Pulmonary artery endothelial cell (primary cell): ENCODE results near the gene P2RY8. TPM values are rescaled to one million over a fixed set of nuclear protein-coding genes. Genes with fewer than 3 reads are reported as not detected.
"Not testable (repeated sequence)": the region's sequence is repeated elsewhere in the genome, so short reads cannot be mapped to it uniquely, and the experiment has no call there.

Experiments
- DNase-seq: peaks from one replicate; pipeline ENCODE4 v3.0.0-alpha.2; 2011; ENCODE audit warnings: low read depth, low spot score
- total RNA-seq: library from RNA; depleted of rRNA; stranded (reverse); fragments of >200 nt; gene quantifications from 2 replicates; pipeline ENCODE4 v1.2.3, GENCODE V29; 2014

The P2RY8 gene
- total RNA-seq, 1 donor from 2014 or later = not detected

DNA sequence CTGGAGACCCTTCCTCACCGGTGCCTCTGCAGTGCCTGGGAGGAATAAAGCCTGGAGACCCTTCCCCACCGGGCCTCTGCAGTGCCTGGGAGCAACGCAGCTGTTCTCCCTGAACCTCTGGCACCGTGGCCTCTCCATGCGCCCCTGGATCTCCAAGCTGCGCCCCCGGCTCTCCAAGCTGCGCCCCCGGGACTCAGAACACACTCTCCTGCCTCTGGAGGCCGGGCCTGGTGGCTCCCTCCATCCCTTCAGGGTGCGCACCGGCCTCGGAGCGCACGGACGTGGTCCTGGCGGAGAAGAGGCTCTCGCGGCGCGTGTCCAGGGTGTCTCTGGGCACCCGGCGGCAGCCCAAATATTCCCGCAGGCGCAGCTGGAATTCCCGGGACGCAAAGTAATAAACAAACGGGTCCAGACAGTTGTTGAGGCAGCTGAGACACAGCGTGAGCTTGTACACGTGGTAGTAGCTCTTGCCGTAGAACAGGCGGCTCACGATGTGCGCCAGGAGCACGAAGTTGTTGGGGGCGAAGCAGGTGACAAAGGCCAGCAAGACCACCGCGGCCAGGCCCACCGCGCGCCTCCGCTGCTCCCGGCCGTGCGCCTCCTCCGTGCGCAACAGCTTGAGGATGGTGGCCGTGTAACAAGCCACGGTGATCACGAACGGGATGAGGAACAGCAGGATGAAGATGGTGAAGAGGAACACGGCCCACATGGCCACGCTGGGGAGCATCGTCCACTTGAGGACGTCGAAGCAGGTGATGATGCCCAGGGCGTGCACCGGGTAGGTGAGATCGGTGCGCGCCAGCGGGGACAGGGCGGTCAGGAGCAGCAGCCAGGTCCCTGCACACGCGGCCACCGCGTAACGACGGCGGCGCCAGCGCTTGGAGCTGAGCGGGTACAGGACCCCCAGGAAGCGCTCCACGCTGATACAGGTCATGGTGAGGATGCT lies 71.4 kb downstream of the P2RY8 start:
- DNase-seq = no peak

DNA sequence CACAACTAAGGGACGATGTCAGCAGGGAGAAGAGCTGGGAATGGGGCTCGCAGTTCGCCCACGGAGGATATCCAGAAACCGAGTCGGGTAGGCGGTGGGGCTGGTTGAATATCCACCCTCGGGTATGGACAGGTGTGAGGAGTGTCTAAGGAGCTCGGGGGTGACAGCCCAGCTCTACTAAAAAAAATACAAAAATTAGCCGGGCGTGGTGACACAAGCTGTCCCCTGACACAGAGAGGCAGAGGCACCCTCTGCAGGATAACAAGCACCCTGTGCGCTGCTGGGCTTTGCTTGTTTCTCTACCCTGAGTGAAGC lies 72.1 kb downstream of the P2RY8 start:
- no peak for DNase-seq

DNA sequence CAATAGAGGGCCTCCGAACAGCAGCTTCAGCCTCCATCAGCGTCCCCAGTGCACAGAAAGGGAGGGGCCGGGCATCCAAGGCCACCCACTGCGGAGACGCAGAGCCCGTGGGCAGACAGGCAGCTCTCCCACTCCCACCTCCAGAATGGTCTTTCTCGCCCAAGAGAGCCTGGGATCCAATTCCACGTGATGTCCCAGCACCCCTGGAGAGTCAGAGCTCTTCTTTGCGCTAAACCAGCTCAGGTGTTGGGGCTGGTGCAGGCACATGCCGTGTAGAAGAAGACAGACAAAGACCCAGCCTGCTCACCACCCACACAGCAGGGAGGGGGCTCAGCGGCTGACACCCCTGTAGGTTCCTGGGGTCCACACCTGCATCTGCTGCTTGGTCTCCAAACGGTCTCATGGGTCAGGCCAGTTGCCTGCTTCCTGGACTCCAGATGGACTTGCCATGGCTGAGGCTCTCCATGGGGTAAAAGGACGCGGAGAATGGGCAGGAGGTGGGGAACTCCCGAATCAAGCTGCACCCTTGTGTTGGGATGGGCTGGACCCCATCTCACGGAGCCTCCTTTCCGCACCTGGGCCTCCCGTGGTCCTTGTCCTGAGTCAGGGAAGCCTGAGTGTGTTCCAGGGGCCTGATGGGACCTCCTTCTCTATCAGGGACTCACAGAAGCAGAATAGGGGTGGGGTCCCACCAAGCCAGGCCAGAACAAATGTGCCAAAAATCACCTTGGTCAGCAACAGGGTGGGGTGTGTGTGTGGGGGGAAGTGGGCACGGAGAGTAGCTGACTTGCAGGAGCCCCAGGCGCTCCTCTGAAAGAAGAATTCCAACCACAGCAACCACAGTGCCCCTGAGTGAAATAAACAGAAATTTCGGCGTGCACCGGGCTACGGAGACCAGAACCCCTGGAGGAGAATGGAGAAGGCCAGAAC lies 72.7 kb downstream of the P2RY8 start:
- no peak for DNase-seq

DNA sequence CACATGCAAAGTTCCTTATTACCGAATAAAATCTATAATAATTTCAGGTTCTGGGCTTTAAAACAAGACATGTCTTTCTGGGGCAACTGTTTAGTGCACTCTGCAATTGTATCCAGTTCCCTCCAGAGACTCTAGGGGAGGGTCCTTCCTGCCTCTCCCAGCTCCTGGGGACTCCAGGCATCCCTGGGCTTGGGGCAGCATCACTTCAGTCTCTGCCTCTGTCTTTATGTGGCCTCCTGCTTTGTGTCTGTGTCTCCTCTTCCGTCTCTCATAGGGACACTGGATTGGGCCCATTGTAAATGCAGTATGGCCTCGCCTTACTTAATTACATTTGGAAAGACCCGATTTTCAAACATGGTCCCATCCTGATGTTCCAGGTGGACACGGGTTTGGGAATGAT lies 73.4 kb downstream of the P2RY8 start:
- DNase-seq = no peak

DNA sequence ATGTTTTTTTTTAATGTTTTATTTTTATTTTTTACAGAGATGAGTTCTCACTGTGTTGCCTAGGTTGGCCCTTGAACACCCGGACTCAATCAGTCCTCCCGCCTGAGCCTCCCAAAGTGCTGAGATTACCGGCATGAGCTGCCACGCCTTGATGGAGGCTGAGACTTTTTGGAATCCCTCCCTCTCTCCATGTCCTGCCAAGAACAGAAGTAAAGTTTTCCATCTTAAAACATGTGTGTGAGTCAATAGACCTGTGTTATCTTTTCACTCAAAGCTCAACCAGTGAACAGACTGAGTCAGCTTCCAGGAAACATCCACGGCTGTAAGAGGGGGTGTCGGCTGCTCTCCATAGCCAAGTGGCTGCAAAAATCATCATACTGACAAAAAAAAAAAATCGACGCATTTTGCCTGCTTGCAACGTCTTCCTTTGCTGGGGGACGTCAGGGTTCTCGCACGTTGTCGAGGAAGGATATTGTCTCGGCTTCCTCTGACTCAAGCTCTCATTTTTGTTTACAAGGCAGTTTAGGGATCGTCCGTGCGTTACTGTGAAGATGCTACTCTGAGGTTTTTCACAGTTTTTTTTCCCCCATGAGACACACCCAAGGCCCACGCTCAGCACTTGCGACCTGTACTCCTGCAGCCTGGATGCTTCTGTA lies 74.3 kb downstream of the P2RY8 start:
- DNase-seq = peak; percentile 60

DNA sequence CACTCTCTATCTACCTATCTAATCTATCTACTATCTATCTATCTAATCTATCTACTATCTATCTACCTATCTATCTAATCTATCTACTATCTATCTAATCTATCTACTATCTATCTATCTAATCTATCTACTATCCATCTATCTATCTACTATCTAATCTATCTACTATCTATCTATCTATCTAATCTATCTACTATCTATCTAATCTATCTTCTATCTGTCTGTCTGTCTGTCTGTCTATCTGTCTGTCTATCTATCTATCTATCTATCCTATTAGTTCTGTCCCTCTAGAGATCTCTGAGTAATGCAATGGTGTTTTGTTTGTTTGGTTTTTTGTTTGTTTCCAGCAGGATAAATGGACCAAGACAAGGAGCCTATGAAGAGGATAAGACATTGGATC lies 74.9 kb downstream of the P2RY8 start:
- DNase-seq = no peak

DNA sequence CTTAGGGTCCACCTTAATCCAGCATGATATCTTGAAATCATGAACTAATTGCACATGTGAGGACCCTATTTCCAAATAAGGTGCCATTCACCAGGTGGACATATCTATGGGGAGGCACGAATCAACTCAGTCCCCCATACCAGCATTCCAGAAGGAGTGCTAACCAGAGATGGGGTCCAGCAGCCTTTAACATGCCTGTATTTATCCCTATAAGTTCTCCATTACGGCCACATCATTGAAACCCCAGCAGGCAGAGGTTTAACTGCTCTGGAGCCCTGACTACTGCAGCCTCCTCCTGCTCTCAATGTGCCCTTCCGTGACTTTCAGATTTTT lies 81.1 kb downstream of the P2RY8 start:
- DNase-seq = no peak

DNA sequence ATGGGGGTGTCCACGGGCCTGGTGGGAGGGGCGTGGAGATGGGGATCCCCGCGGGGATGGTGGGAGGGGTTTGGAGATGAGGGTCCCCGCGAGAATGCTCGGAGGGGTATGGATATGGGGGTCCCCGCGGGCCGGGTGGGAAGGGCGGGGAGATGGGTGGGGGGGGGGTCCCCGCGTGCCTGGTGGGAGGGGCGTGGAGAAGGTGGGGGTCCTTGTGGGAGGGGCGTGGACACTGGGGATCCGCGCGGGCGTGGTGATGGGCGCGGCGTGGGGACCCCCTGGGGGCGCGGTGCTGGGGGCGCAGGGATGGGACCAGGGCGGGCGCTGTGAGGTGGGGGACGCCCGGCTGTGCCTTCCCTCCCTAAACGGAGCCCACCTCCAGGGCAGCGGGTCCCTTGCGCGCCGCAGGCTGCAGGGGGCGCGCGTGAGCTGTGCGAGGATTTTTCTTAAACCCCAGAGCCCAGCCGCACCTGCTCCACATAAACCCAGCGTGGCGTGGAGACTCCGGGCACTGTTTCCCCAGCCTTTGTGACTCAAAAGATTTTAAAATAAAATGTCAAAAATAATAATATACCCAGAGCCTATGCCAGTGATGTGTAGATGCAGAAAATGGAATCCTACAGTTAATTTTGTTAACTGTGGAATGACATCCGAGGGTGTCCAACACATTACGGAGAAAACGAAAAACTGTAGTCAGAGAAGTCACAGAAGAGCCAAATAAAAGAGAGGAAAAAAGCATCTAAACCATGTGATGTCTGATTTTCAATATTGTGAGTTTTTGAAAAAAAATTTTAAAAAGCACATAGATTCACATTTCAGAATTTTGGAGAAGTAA lies 82.8 kb downstream of the P2RY8 start:
- DNase-seq = peak; percentile 24

DNA sequence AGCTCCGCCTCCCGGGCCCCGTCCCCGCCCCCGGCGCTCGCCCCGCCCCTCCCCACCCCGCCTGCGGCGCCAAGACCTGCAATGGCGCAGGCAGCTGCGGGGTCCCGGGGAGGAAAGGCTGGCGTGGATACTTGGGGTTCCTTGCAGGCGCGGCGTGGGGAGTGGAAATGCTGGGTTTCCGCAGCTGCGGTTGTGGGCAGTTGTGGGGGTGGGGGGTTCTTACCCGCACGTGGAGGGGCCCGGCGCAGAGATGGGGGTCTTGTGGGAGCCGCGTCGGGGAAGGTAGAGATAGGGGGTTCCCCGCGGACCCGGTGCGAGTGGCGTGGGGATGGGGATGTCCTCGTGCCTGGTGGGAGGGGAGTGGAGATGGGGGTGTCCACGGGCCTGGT lies 83.6 kb downstream of the P2RY8 start:
- DNase-seq = no peak

DNA sequence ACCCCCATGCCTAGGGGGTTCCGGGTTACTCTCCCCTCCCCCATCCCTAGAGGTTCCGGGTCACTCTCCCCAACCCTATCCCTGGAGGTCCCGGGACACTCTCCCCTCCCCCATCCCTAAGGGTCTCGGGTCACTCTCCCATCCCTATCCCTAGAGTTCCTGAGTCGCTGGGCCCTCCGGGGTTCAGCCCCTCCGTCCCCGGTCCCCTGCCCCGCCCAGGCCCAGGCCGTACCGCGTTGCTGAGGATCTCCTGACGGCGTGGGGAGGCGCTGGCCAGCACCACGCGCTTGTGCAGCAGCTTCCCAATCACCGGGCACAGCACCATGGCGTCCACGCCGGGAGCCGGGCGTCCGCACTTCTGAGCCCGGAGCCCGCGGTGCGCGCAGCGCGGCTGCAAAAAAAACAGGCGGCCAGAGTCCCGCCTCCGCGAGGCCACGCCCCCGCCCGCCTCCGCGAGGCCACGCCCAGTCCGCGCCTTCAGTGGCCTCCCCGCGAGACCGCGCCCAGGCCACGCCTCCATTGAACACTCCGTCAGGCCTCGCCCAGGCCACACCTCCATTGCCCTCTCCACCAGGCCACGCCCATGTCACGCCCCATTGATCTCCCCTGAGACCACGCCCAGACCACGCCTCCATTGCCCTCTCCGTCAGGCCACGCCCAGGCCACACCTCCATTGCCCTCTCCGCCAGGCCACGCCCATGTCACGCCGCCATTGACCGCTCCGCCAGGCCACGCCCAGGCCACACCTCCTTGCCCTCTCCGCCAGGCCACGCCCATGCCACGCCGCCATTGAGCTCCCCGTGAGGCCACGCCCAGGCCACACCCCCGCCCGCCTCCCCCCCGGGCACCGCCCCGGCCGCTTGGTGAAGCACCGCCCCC lies 84.2 kb downstream of the P2RY8 start, which contains the start of gene ASMTL:
Gene ASMTL, minus strand, starts transcription at position 394 of the 879 bp plus-strand sequence. Its CDS starts 69 bp downstream, at position 325.
- DNase-seq = peak; percentile 94

DNA sequence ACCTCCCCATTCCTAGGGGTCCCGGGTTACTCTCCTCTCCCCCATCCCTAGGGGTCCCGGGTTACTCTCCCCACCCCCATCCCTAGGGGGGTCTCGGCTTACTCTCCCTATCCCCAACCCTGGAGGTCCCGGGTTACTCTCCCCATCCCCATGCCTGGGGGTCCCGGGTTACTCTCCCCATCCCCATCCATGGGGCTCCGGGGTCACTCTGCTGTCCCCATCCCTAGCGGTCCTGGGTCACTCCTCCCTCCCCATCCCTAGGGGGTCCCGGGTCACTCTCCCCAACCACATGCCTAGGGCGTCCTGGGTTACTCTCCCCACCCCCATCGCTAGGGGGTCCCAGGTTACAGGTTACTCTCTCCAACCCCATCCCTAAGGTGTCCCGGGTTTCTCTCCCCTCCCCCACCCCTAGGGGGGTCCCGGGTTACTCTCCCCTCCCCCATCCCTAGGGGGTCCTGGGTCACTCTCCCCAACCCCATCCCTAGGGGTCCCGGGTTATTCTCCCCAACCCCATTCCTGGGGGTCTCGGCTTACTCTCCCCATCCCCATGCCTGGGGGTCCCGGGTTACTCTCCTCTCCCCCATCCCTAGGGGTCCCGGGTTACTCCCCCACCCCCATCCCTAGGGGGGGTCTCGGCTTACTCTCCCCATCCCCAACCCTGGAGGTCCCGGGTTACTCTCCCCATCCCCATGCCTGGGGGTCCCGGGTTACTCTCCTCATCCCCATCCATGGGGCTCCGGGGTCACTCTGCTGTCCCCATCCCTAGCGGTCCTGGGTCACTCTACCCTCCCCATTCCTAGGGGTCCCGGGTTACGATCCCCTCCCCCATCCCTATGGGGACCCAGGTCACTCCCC lies 85.1 kb downstream of the P2RY8 start:
- DNase-seq = no peak

DNA sequence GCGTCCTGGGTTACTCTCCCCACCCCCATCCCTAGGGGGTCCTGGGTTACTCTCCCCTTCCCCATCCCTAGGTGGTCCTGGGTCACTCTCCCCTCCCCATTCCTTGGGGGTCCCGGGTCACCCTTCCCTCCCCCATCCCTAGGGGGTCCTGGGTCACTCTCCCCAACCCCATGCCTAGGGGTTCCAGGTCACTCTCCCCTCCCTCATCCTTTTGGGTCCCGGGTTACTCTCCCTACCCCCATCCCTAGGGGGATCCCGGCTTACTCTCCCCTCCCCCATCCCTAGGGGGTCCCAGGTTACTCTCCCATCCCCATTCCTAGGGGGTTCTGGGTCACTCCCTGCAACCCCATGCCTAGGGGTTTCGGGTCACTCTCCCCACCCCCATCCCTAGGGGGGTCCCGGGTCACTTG lies 85.7 kb downstream of the P2RY8 start:
- DNase-seq = no peak

DNA sequence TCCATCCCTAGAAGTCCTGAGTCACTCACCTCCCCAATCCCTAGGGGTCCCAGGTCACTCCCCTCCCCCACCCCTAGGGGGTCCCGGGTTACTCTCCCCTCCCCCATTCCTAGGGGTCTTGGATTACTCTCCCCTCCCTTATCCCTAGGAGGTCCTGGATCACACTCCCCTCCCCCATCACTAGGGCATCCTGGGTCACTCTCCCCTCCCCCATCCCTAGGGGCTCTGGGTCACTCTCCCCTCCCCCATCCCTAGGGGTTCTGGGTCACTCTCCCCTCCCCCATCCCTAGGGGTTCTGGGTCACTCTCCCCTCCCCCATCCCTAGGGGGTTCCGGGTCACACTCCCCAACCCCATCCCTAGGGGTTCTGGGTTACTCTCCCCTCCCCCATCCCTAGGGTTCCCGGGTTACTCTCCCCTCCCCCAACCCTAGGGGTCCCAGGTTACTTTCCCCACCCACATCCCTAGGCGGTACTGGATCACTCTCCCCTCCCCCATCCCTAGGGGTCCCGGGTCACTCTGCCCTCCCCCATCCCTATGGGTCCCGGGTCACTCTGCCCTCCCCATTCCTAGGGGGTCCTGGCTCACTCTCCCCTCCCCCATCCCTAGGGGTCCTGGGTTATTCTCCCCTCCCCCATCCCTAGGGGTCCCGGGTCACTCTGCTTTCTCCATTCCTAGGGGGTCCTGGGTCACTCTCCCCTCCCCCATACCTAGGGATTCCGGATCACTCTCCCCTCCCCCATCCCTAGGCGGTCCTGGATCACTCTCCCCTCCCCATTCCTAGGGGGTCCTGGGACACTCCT lies 86.4 kb downstream of the P2RY8 start:
- DNase-seq = no peak

DNA sequence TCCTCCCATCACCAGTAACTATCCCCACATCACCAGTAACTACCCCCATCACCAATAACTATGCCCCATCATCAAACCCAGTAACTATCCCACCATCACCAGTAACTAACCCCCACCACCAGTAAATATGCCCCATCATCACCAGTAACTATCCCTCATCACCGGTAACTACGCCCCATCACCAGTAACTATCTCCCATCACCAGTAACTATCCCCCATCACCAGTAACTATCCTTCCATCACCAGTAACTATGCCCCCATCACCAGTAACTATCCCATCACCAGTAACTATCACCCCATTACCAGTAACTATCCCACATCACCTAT lies 87.2 kb downstream of the P2RY8 start:
- DNase-seq = no peak

DNA sequence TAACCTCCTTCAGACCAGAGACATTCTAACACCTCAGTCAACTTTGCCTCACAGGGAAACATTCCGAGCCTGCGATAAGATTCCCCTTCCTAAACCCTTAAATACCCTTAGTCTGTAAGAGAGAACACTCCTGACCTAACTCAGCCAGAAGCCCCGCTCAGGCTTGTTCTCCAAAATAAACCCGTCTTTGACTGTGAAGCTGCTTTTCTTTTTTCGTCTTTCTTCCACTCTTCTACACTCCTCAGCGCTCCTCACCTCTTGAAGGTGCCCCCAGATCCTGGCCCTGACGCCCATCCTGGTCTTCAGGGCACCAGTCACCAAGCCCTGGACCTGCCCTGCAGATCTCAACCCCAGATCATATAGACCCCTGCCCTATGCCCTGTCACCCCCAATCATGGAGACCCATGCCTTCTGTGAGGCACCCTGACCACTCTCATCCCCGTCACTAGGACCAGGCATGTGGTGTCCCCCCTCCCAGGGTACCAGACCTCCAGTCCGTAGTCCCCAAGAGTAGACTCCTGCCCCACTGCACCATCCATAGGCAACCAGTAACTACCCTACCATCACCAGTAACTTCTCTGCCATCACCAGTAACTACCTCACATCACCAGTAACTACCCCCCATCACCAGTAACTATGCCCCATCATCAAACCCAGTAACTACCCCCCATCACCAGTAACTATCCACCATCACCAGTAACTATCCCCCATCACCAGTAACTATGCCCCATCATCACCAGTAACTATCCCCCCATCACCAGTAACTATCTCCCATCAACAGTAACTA lies 87.8 kb downstream of the P2RY8 start:
- no peak for DNase-seq

DNA sequence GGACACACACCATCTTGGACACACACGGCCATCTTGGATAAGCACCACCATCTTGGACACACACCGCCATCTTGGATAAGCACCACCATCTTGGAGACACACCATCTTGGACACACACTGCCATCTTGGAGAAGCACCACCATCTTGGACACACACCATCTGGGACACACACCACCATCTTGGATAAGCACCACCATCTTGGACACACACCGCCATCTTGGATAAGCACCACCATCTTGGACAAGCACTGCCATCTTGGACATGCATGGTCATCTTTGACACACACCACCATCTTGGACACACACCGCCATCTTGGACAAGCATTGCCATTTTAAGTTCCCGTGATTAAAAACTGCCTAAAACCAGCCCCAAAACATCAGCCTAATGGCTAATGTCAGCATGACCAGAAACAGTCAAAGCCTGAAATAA lies 88.4 kb downstream of the P2RY8 start:
- not testable (repeated sequence) for DNase-seq

DNA sequence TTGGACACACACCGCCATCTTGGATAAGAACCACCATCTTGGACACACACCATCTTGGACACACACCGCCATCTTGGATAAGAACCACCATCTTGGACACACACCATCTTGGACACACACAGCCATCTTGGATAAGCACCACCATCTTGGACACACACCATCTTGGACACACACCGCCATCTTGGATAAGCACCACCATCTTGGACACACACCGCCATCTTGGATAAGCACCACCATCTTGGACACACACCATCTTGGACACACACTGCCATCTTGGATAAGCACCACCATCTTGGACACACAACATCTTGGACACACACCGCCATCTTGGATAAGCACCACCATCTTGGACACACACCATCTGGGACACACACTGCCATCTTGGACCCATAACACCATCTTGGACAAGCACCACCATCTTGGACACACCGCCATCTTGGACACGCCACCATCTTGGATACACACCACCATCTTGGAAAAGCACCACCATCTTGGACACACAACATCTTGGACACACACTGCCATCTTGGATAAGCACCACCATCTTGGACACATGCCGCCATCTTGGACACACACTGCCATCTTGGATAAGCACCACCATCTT lies 88.9 kb downstream of the P2RY8 start:
- DNase-seq = not testable (repeated sequence)
